IMR-90 (cell line): ENCODE results near the gene TUSC2. TPM values are rescaled to one million over a fixed set of nuclear protein-coding genes. Genes with fewer than 3 reads are reported as not detected.
A peak's percentile ranks its signal among the peaks of the same experiment; 100 is the strongest.

ENCODE experiments used
- ATAC-seq: fragments of 200-7000 bp; cut with Tn5 transposase; 2 replicates; pipeline ENCODE4 v1.9.1; 2020; ENCODE audit warnings: low read depth, mild to moderate bottlenecking, moderate library complexity
- BruUV-seq: library from RNA; stranded (reverse); fragments of 400-500 nt; replicated peaks from 2 replicates; lab custom pipeline; 2021; lab: Mats Ljungman, UMichigan
- CTCF ChIA-PET: fragments of 300-600 bp; formaldehyde crosslinking; extraction: SDS; loops from one replicate; lab custom pipeline; 2021; ENCODE audit warnings: antibody characterized with exemption; lab: Yijun Ruan, JAX
- POLR2A ChIA-PET: fragments of 300-600 bp; sonication (Branson Sonifier 250); formaldehyde crosslinking; loops from one replicate; lab custom pipeline; 2022; ENCODE audit warnings: antibody characterized with exemption; ENCODE audit not compliant: unreplicated experiment; lab: Charles Lee
- DNase-seq: peaks from one replicate; pipeline ENCODE4 v3.0.0; 2013
- H2AFZ ChIP-seq: replicated peaks from 2 replicates; pipeline ENCODE3; 2013; ENCODE audit warnings: low read length, mild to moderate bottlenecking; ENCODE audit not compliant: poor library complexity
- H2AK5ac ChIP-seq: 2 replicates; pipeline ENCODE4 v1.6.1; 2013; ENCODE audit warnings: low read depth, low read length, inconsistent platforms
- H2AK9ac ChIP-seq: replicated peaks from 2 replicates; pipeline ENCODE3; 2013; ENCODE audit warnings: mild to moderate bottlenecking, low read depth, low read length, moderate library complexity; ENCODE audit not compliant: poor library complexity
- H2BK120ac ChIP-seq: 2 replicates; pipeline ENCODE4 v1.6.1; 2013; ENCODE audit warnings: low read depth, low read length, inconsistent platforms
- H2BK15ac ChIP-seq: 3 replicates; pipeline ENCODE4 v1.6.1; 2013; ENCODE audit warnings: low read depth, low read length, inconsistent platforms
- H2BK20ac ChIP-seq: 2 replicates; pipeline ENCODE4 v1.6.1; 2013; ENCODE audit warnings: low read depth, mild to moderate bottlenecking, inconsistent platforms, low read length, moderate library complexity
- H2BK5ac ChIP-seq: 2 replicates; pipeline ENCODE4 v1.6.1; 2013; ENCODE audit warnings: mild to moderate bottlenecking, low read depth, low read length, inconsistent platforms; ENCODE audit not compliant: poor library complexity, severe bottlenecking
- H3K14ac ChIP-seq: replicated peaks from 2 replicates; pipeline ENCODE4 v1.6.1; 2013; ENCODE audit warnings: low read depth, low read length, inconsistent platforms
- H3K18ac ChIP-seq: 2 replicates; pipeline ENCODE4 v1.6.1; 2013; ENCODE audit warnings: low read depth, low read length, control low read depth
- H3K23ac ChIP-seq: 2 replicates; pipeline ENCODE4 v1.6.1; 2013; ENCODE audit warnings: low read depth, low read length, inconsistent platforms
- H3K27ac ChIP-seq: 2 replicates; pipeline ENCODE4 v1.5.1; 2013; ENCODE audit warnings: mild to moderate bottlenecking, control low read depth, low read length; ENCODE audit not compliant: insufficient read depth
- H3K27me3 ChIP-seq: 2 replicates; pipeline ENCODE4 v1.6.1; 2013; ENCODE audit warnings: low read length; ENCODE audit not compliant: control insufficient read depth, insufficient read depth
- H3K36me3 ChIP-seq: 2 replicates; pipeline ENCODE4 v1.6.1; 2013; ENCODE audit warnings: low read length, mixed read lengths; ENCODE audit not compliant: control insufficient read depth, insufficient read depth
- H3K4ac ChIP-seq: 2 replicates; pipeline ENCODE4 v1.6.1; 2013; ENCODE audit warnings: low read depth, low read length, inconsistent platforms
- H3K4me1 ChIP-seq: 2 replicates; pipeline ENCODE4 v1.6.1; 2013; ENCODE audit warnings: low read length, mixed read lengths; ENCODE audit not compliant: control insufficient read depth, insufficient read depth
- H3K4me2 ChIP-seq: 2 replicates; pipeline ENCODE4 v1.6.1; 2013; ENCODE audit warnings: low read depth, mild to moderate bottlenecking, control low read depth, low read length, moderate library complexity
- H3K4me3 ChIP-seq: 2 replicates; pipeline ENCODE4 v1.5.1; 2013; ENCODE audit warnings: low read depth, mild to moderate bottlenecking, control low read depth, low read length, moderate library complexity; ENCODE audit not compliant: insufficient read depth
- H3K56ac ChIP-seq: 2 replicates; pipeline ENCODE4 v1.6.1; 2013; ENCODE audit warnings: low read length, inconsistent platforms; ENCODE audit not compliant: insufficient read depth; ENCODE audit errors: extremely low read depth
- H3K79me1 ChIP-seq, 2 experiments: 2 replicates each; pipeline ENCODE4 v1.6.1; 2013; ENCODE audit warnings: low read length in 2 of 2, inconsistent platforms in 1 of 2, low read depth in 1 of 2
- H3K9ac ChIP-seq: 2 replicates; pipeline ENCODE4 v1.6.1; 2013; ENCODE audit warnings: low read depth, low read length, control low read depth
- H3K9me1 ChIP-seq: 2 replicates; pipeline ENCODE4 v1.6.1; 2013; ENCODE audit warnings: low read length, inconsistent platforms; ENCODE audit not compliant: insufficient read depth
- H3K9me3 ChIP-seq: 2 replicates; pipeline ENCODE4 v1.6.1; 2013; ENCODE audit warnings: low read length; ENCODE audit not compliant: control insufficient read depth, insufficient read depth
- H4K20me1 ChIP-seq: 2 replicates; pipeline ENCODE4 v1.6.1; 2013; ENCODE audit warnings: low read length, inconsistent platforms; ENCODE audit not compliant: insufficient read depth
- H4K5ac ChIP-seq: 2 replicates; pipeline ENCODE4 v1.6.1; 2013; ENCODE audit warnings: mild to moderate bottlenecking, low read depth, low read length, control low read depth
- H4K8ac ChIP-seq, 2 experiments: 2 replicates each; pipeline ENCODE4 v1.6.1; 2013; ENCODE audit warnings: low read depth in 2 of 2, low read length in 2 of 2, control low read depth in 1 of 2, inconsistent platforms in 1 of 2
- H4K91ac ChIP-seq: 2 replicates; pipeline ENCODE4 v1.6.1; 2013; ENCODE audit warnings: low read depth, low read length, inconsistent platforms; ENCODE audit not compliant: insufficient read depth
- CHD1 ChIP-seq: IDR thresholded peaks from 2 replicates; pipeline ENCODE4 v1.6.1; 2012; ENCODE audit warnings: low read depth, low read length, improper control_type of control experiment
- FOS ChIP-seq: fragments of 150-350 bp; IDR thresholded peaks from 2 replicates; pipeline ENCODE4 v1.6.1; 2016; ENCODE audit warnings: low read depth, low read length
- MAFK ChIP-seq: IDR thresholded peaks from 2 replicates; pipeline ENCODE4 v1.6.1; 2012; ENCODE audit warnings: low read depth, low read length, improper control_type of control experiment
- RCOR1 ChIP-seq: IDR thresholded peaks from 2 replicates; pipeline ENCODE4 v1.6.1; 2012; ENCODE audit warnings: mild to moderate bottlenecking, low read length, improper control_type of control experiment; ENCODE audit not compliant: insufficient replicate concordance
- RFX5 ChIP-seq: IDR thresholded peaks from 2 replicates; pipeline ENCODE4 v1.8.0; 2012; ENCODE audit warnings: low read depth, mild to moderate bottlenecking, low read length, moderate library complexity
- SMC3 ChIP-seq: fragments of 150-350 bp; IDR thresholded peaks from 2 replicates; pipeline ENCODE4 v1.6.1; 2016; ENCODE audit warnings: low read depth, mild to moderate bottlenecking, antibody characterized with exemption, low read length, moderate library complexity
- WGBS, 2 experiments: methylation state at CpG; one replicate each; pipeline versions ENCODE4 v1.1.5 to v1.1.7; 2013; ENCODE audit warnings: missing lambda C conversion rate in 2 of 2; ENCODE audit not compliant: insufficient read length in 1 of 2; ENCODE audit errors: extremely low coverage in 2 of 2; 5-methylcytosine and 5-hydroxymethylcytosine counted together
- dilution Hi-C: fragments of 300-500 bp; cut with HindIII; formaldehyde crosslinking; loops from one replicate; pipeline ENCODE4 v1.14.3; 2018; ENCODE audit warnings: low sequenced_read_pairs; ENCODE audit not compliant: unreplicated experiment
- in situ Hi-C: fragments of 300-500 bp; cut with MboI; formaldehyde crosslinking; loops from 3 replicates; pipeline ENCODE4 v1.14.3; 2019; ENCODE audit warnings: low sequenced_read_pairs, inconsistent platforms, mixed read lengths
- intact Hi-C: fragments of 100-400 bp; cut with micrococcal nuclease; formaldehyde crosslinking; loops from 2 replicates; pipeline ENCODE4 v1.10.0; 2022
- polyA plus RNA-seq, 3 experiments: library from polyadenylated mRNA; depleted of rRNA; stranded (reverse); fragments of >200 nt; gene quantifications; 2 replicates each; pipeline ENCODE4 v1.2.3, GENCODE V29; 2012; ENCODE audit warnings: low replicate concordance in 1 of 3
- total RNA-seq: library from RNA; depleted of rRNA; stranded (reverse); fragments of >200 nt; gene quantifications from 2 replicates; pipeline ENCODE4 v1.2.3, GENCODE V29; 2012
- TF ChIP-seq, protein P1 (sequence below): fragments of 150-350 bp; IDR thresholded peaks from 2 replicates; pipeline ENCODE4 v1.6.1; 2017; ENCODE audit warnings: mild to moderate bottlenecking, antibody characterized with exemption, low read length, low read depth

Gene TUSC2
- total and polyA plus RNA-seq, 2 of the 4 experiments (the other 2 are of a cell fraction): 13.4 to 24.0 TPM

- Histone ChIP-seq H2AFZ (no peak overlapping the region), H2AK9ac (peak overlapping the region; percentile 50), H3K4me1 (no peaks in the 10 kb centered on the region), H2AK5ac (0 out of 2 replicates have a peak overlapping the region, but pooled peaks have one; percentile 5), H3K9ac (no peak overlapping the region), H4K5ac (no peak overlapping the region), H4K8ac (no peak overlapping the region), H3K9me1 (no peaks in the 10 kb centered on the region), H3K56ac (no peak overlapping the region), H2BK15ac (no peak overlapping the region), H4K91ac (no peak overlapping the region), H3K36me3 (peaks cover 18% of the 10 kb centered on the region; the same call in 1 of the 2 replicates), H3K4me3 (no peak overlapping the region), H3K18ac (no peak overlapping the region), H3K27me3 (no peaks in the 10 kb centered on the region), H3K79me1 (no peaks in the 10 kb centered on the region), H3K27ac (no peak overlapping the region), H3K4ac (no peak overlapping the region), H3K23ac (no peak overlapping the region), H3K4me2 (no peak overlapping the region), H4K20me1 (no peaks in the 10 kb centered on the region), H2BK5ac (no peak overlapping the region), H3K9me3 (no peaks in the 10 kb centered on the region), H2BK120ac (no peak overlapping the region), H2BK20ac (no peak overlapping the region), H3K14ac (no peak overlapping the region)
- TF ChIP-seq SMC3 (no peak), FOS (no peak), RCOR1 (no peak), RFX5 (no peak), CHD1 (no peak), MAFK (no peak)
- TF ChIP-seq, protein P1, sequence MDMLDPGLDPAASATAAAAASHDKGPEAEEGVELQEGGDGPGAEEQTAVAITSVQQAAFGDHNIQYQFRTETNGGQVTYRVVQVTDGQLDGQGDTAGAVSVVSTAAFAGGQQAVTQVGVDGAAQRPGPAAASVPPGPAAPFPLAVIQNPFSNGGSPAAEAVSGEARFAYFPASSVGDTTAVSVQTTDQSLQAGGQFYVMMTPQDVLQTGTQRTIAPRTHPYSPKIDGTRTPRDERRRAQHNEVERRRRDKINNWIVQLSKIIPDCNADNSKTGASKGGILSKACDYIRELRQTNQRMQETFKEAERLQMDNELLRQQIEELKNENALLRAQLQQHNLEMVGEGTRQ: no peak
- intact Hi-C loops: no loop called here
- ChIA-PET POLR2A (interaction anchor here (0.6 kb wide), 1 partner anchor 1014 kb away, joined by 16 read pairs; no protein-coding TSS in a partner anchor), CTCF (no interaction called here)
- in situ Hi-C loops: no loop called here
- DNase-seq (no peak), ATAC-seq (peak; percentile 5; the same call in 1 of the 2 replicates)
- dilution Hi-C loops: no loop called here
- BruUV-seq: no TSS peak
- WGBS, 2 experiments: 56% methylated on average over 1 of the region's 4 CpGs; no CpG with 5 or more reads in 1 of the 2 experiments
These were observed 49.7 kb downstream of the TUSC2 start for GRCh38 chr3:50278123-50278879.
